ENCODE data around the gene EFR3B. TPM values are rescaled to one million over a fixed set of nuclear protein-coding genes. Genes with fewer than 3 reads are reported as not detected.

The EFR3B gene
- total and polyA plus RNA-seq, 2 of the 13 experiments (the other 11 are each of a cell fraction or from before 2014, with no cell fraction given), result 0.42 TPM

DNA sequence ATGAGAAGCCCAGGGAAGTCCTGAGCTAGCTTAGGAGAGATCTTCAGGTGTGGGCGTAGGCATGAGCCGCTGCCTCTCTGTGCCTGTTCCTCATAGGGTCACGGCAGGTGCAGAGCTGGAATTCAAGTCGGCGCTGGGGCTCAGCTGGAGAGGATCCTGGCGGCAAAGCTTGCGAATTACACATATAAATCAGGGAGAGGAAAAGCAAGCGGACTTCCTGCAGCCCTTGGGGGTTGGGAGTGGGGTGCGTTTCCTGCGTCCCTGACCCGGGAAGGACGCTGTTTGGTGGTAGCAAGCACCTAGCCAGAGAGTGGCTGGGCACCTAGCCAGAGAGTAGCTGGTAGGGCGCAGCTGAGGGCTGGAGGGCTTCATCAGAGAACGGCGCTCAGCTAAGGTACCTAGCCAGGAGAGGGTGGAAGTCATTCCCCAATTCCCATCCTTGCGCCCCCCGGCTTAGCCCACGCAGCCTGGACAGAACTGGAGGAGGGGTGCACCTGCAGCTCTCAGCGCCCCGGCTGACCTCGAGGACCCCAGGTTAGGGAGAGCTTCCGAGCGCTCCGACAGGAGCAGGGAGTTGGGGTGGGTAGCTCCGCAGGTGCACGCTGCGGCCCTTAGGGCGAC lies 459 bp upstream of the EFR3B start (continued):
- TF ChIP-seq CCDC6 (CRISPR knock-in tag; IDR thresholded peaks at IDR 0.05) (no peak), KDM2A (CRISPR knock-in tag; IDR thresholded peaks at IDR 0.05; ENCODE audit: borderline replicate concordance, low read depth) (0 out of 2 replicates have a peak, but pooled peaks have one; percentile 13), NFYC (CRISPR knock-in tag; IDR thresholded peaks at IDR 0.05) (no peak), LCORL (IDR thresholded peaks at IDR 0.05) (no peak), LCORL (CRISPR knock-in tag; IDR thresholded peaks at IDR 0.05) (peak; percentile 73; the same call in 1 of the 2 replicates), ZNF207 (IDR thresholded peaks at IDR 0.05; ENCODE audit: borderline replicate concordance) (no peak), PITX1 (CRISPR knock-in tag; IDR thresholded peaks at IDR 0.05) (peak; percentile 35; the same call in 1 of the 2 replicates), KAT2B (IDR thresholded peaks at IDR 0.05; ENCODE audit: borderline replicate concordance, low read depth, low read length) (no peak), BORCS8-MEF2B (CRISPR knock-in tag; IDR thresholded peaks at IDR 0.05) (no peak), FOXP1 (IDR thresholded peaks at IDR 0.05) (no peak), FOXP1 (CRISPR knock-in tag; IDR thresholded peaks at IDR 0.05) (no peak), SMC3 (IDR thresholded peaks at IDR 0.05; ENCODE audit: low read length) (peak; percentile 11; the same call in 1 of the 2 replicates), SMAD1 (CRISPR knock-in tag; IDR thresholded peaks at IDR 0.05; ENCODE audit: borderline replicate concordance, low read depth) (no peak), KDM3A (CRISPR knock-in tag; IDR thresholded peaks at IDR 0.05; ENCODE audit: low read depth) (no peak), ZNF556 (CRISPR knock-in tag; IDR thresholded peaks at IDR 0.05; ENCODE audit: borderline replicate concordance) (0 out of 2 replicates have a peak, but pooled peaks have one; percentile 23)
- TF ChIP-seq, protein P1, sequence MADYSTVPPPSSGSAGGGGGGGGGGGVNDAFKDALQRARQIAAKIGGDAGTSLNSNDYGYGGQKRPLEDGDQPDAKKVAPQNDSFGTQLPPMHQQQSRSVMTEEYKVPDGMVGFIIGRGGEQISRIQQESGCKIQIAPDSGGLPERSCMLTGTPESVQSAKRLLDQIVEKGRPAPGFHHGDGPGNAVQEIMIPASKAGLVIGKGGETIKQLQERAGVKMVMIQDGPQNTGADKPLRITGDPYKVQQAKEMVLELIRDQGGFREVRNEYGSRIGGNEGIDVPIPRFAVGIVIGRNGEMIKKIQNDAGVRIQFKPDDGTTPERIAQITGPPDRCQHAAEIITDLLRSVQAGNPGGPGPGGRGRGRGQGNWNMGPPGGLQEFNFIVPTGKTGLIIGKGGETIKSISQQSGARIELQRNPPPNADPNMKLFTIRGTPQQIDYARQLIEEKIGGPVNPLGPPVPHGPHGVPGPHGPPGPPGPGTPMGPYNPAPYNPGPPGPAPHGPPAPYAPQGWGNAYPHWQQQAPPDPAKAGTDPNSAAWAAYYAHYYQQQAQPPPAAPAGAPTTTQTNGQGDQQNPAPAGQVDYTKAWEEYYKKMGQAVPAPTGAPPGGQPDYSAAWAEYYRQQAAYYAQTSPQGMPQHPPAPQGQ (CRISPR knock-in tag; IDR thresholded peaks at IDR 0.05; ENCODE audit: borderline replicate concordance), result no peak
- TF ChIP-seq, protein P2, sequence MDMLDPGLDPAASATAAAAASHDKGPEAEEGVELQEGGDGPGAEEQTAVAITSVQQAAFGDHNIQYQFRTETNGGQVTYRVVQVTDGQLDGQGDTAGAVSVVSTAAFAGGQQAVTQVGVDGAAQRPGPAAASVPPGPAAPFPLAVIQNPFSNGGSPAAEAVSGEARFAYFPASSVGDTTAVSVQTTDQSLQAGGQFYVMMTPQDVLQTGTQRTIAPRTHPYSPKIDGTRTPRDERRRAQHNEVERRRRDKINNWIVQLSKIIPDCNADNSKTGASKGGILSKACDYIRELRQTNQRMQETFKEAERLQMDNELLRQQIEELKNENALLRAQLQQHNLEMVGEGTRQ (IDR thresholded peaks at IDR 0.05; ENCODE audit: low read depth, low read length), result no peak
- TF ChIP-seq, protein P2 (CRISPR knock-in tag; IDR thresholded peaks at IDR 0.05; ENCODE audit: borderline replicate concordance), result no peak
- TF ChIP-seq, protein P3, sequence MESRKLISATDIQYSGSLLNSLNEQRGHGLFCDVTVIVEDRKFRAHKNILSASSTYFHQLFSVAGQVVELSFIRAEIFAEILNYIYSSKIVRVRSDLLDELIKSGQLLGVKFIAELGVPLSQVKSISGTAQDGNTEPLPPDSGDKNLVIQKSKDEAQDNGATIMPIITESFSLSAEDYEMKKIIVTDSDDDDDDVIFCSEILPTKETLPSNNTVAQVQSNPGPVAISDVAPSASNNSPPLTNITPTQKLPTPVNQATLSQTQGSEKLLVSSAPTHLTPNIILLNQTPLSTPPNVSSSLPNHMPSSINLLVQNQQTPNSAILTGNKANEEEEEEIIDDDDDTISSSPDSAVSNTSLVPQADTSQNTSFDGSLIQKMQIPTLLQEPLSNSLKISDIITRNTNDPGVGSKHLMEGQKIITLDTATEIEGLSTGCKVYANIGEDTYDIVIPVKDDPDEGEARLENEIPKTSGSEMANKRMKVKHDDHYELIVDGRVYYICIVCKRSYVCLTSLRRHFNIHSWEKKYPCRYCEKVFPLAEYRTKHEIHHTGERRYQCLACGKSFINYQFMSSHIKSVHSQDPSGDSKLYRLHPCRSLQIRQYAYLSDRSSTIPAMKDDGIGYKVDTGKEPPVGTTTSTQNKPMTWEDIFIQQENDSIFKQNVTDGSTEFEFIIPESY (CRISPR knock-in tag; IDR thresholded peaks at IDR 0.05), result no peak
- TF ChIP-seq, protein P4, sequence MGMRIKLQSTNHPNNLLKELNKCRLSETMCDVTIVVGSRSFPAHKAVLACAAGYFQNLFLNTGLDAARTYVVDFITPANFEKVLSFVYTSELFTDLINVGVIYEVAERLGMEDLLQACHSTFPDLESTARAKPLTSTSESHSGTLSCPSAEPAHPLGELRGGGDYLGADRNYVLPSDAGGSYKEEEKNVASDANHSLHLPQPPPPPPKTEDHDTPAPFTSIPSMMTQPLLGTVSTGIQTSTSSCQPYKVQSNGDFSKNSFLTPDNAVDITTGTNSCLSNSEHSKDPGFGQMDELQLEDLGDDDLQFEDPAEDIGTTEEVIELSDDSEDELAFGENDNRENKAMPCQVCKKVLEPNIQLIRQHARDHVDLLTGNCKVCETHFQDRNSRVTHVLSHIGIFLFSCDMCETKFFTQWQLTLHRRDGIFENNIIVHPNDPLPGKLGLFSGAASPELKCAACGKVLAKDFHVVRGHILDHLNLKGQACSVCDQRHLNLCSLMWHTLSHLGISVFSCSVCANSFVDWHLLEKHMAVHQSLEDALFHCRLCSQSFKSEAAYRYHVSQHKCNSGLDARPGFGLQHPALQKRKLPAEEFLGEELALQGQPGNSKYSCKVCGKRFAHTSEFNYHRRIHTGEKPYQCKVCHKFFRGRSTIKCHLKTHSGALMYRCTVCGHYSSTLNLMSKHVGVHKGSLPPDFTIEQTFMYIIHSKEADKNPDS (CRISPR knock-in tag; IDR thresholded peaks at IDR 0.05), result no peak
- TF ChIP-seq, protein P5, sequence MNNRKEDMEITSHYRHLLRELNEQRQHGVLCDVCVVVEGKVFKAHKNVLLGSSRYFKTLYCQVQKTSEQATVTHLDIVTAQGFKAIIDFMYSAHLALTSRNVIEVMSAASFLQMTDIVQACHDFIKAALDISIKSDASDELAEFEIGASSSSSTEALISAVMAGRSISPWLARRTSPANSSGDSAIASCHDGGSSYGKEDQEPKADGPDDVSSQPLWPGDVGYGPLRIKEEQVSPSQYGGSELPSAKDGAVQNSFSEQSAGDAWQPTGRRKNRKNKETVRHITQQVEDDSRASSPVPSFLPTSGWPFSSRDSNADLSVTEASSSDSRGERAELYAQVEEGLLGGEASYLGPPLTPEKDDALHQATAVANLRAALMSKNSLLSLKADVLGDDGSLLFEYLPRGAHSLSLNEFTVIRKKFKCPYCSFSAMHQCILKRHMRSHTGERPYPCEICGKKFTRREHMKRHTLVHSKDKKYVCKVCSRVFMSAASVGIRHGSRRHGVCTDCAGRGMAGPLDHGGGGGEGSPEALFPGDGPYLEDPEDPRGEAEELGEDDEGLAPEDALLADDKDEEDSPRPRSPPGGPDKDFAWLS (CRISPR knock-in tag; IDR thresholded peaks at IDR 0.05; ENCODE audit: borderline replicate concordance), result no peak
